ENCODE data around the gene WASHC2A.
"Not testable (repeated sequence)": the region's sequence is repeated elsewhere in the genome, so short reads cannot be mapped to it uniquely, and the experiment has no call there.

DNA sequence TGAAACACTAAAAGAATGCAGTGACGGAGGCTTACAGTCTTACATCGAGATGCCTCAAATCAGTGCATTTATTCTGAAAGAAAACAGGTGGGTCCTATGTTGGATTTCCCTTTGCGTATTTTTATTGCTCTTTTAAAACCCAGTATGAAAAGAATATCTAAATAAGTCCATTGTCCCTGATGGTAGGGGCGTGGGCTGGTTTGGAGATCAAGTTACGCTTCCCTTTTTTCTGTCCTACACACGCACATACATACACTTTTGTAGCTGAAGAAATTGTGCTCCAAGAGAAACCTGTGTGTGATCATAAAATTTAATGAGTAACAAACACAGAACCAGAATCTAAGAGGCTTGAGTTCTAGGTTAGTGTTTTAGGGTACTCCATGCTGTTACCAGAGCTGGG is 64.6 kb downstream of the WASHC2A start:
- not testable (repeated sequence) for TF ChIP-seq ARNT (IDR thresholded peaks at IDR 0.05); NFRKB (IDR thresholded peaks at IDR 0.05); ZNF384 (IDR thresholded peaks at IDR 0.05); FOXA1 (IDR thresholded peaks at IDR 0.05); L3MBTL2 (conservative IDR thresholded peaks at IDR 0.05); FOXK2 (IDR thresholded peaks at IDR 0.05)
